Neuronal stem cell (in vitro differentiated cells): ENCODE results near the gene PDK3.
A peak's percentile ranks its signal among the peaks of the same experiment; 100 is the strongest.

ENCODE experiments used
- DNase-seq: peaks from one replicate; pipeline ENCODE4 v3.0.0-alpha.2; 2013; ENCODE audit warnings: low spot score
- H2AFZ ChIP-seq: one replicate; pipeline ENCODE4 v1.6.1; 2013; ENCODE audit warnings: mild to moderate bottlenecking, low read length, inconsistent platforms
- H2AK5ac ChIP-seq: 2 replicates; pipeline ENCODE4 v1.6.1; 2013; ENCODE audit warnings: low read depth, mild to moderate bottlenecking, inconsistent platforms, low read length, moderate library complexity, mixed read lengths
- H2BK120ac ChIP-seq: 2 replicates; pipeline ENCODE4 v1.6.1; 2013; ENCODE audit warnings: low read depth, mild to moderate bottlenecking, inconsistent platforms, low read length, moderate library complexity, mixed read lengths
- H2BK12ac ChIP-seq: one replicate; pipeline ENCODE4 v1.6.1; 2013; ENCODE audit warnings: low read length, inconsistent platforms
- H2BK15ac ChIP-seq: 2 replicates; pipeline ENCODE4 v1.6.1; 2013; ENCODE audit warnings: mild to moderate bottlenecking, low read length, inconsistent platforms, mixed read lengths
- H2BK5ac ChIP-seq: one replicate; pipeline ENCODE4 v1.6.1; 2013; ENCODE audit warnings: inconsistent platforms, mild to moderate bottlenecking, low read length, moderate library complexity
- H3K14ac ChIP-seq: one replicate; pipeline ENCODE4 v1.6.1; 2013; ENCODE audit warnings: low read length, inconsistent platforms
- H3K18ac ChIP-seq: 2 replicates; pipeline ENCODE4 v1.6.1; 2013; ENCODE audit warnings: low read length, inconsistent platforms
- H3K23ac ChIP-seq: 2 replicates; pipeline ENCODE4 v1.6.1; 2013; ENCODE audit warnings: low read depth, mild to moderate bottlenecking, mixed read lengths, low read length, inconsistent platforms; ENCODE audit not compliant: poor library complexity
- H3K27ac ChIP-seq: replicated peaks from 3 replicates; pipeline ENCODE4 v1.5.1; 2013; ENCODE audit warnings: low read length, inconsistent platforms
- H3K27me3 ChIP-seq, 3 experiments: 2 replicates each; pipeline ENCODE4 v1.6.1; 2013; ENCODE audit warnings: low read length in 3 of 3, mild to moderate bottlenecking in 2 of 3, inconsistent platforms in 1 of 3, low read depth in 1 of 3, mixed read lengths in 1 of 3, moderate library complexity in 1 of 3; ENCODE audit not compliant: control insufficient read depth in 3 of 3, insufficient read depth in 3 of 3
- H3K36me3 ChIP-seq, 2 donors: replicated peaks in 1 of 2; 2 replicates each; pipeline ENCODE4 v1.6.1; 2013; ENCODE audit warnings: low read length in 2 of 2; ENCODE audit not compliant: control insufficient read depth in 2 of 2, insufficient read depth in 2 of 2
- H3K4ac ChIP-seq: 2 replicates; pipeline ENCODE4 v1.6.1; 2013; ENCODE audit warnings: inconsistent platforms, mild to moderate bottlenecking, low read length, moderate library complexity
- H3K4me1 ChIP-seq, 2 donors: 1 replicate in 1 of 2; 2 replicates in 1 of 2; pipeline ENCODE4 v1.6.1; 2013; ENCODE audit warnings: low read length in 2 of 2, low read depth in 1 of 2; ENCODE audit not compliant: control insufficient read depth in 2 of 2, insufficient read depth in 1 of 2
- H3K4me2 ChIP-seq: one replicate; pipeline ENCODE4 v1.6.1; 2013; ENCODE audit warnings: mild to moderate bottlenecking, low read length, inconsistent platforms; ENCODE audit not compliant: insufficient read depth, poor library complexity, severe bottlenecking
- H3K4me3 ChIP-seq, 2 donors: 2 replicates each; pipeline ENCODE4 v1.5.1; 2013; ENCODE audit warnings: low read length in 2 of 2, mild to moderate bottlenecking in 2 of 2, inconsistent platforms in 1 of 2, moderate library complexity in 1 of 2
- H3K79me1 ChIP-seq: one replicate; pipeline ENCODE4 v1.6.1; 2013; ENCODE audit warnings: low read depth, mild to moderate bottlenecking, inconsistent platforms, low read length, moderate library complexity
- H3K9ac ChIP-seq: one replicate; pipeline ENCODE4 v1.6.1; 2013; ENCODE audit warnings: mild to moderate bottlenecking, low read depth, low read length, inconsistent platforms; ENCODE audit not compliant: poor library complexity
- H3K9me3 ChIP-seq, 2 donors: replicated peaks in 1 of 2; 2 replicates each; pipeline versions ENCODE3 to v1.6.1; 2013; ENCODE audit warnings: low read length in 2 of 2, mild to moderate bottlenecking in 2 of 2, inconsistent platforms in 1 of 2, low read depth in 1 of 2, mixed read lengths in 1 of 2, moderate library complexity in 1 of 2; ENCODE audit not compliant: control insufficient read depth in 2 of 2, insufficient read depth in 1 of 2
- H4K8ac ChIP-seq: one replicate; pipeline ENCODE4 v1.6.1; 2013; ENCODE audit warnings: low read depth, mild to moderate bottlenecking, inconsistent platforms, low read length, moderate library complexity
- H4K91ac ChIP-seq: one replicate; pipeline ENCODE4 v1.6.1; 2013; ENCODE audit warnings: low read length, low read depth, mild to moderate bottlenecking, inconsistent platforms; ENCODE audit not compliant: poor library complexity
- WGBS, 2 donors: extraction: QIAGEN DNeasy Blood & Tissue Kit; methylation state at CpG; one replicate each; pipeline ENCODE4 v1.1.7; 2013; ENCODE audit warnings: missing lambda C conversion rate in 2 of 2, mixed read lengths in 1 of 2; ENCODE audit not compliant: insufficient read length in 2 of 2, insufficient replicate concordance in 1 of 2; ENCODE audit errors: extremely low coverage in 2 of 2; 5-methylcytosine and 5-hydroxymethylcytosine counted together

PDK3 gene

GRCh38 chrX:24526616-24527015 is 61.5 kb downstream of the PDK3 start:
- peaks cover 9 to 12% of the 10 kb centered on the region in 2 donors for H3K4me1 ChIP-seq
- WGBS, 2 donors, result no CpG with 5 or more reads among the region's 2 CpGs
- H2BK15ac ChIP-seq, result no peak overlapping the region
- H3K79me1 ChIP-seq, result no peaks in the 10 kb centered on the region
- no peak overlapping the region for H2BK5ac ChIP-seq
- no peaks in the 10 kb centered on the region for H3K9me3 ChIP-seq
- H3K4me3 ChIP-seq, result no peak overlapping the region
- no peak for DNase-seq
- no peak overlapping the region for H3K14ac ChIP-seq
- no peaks in the 10 kb centered on the region for H3K27me3 ChIP-seq
- H3K23ac ChIP-seq, result no peak overlapping the region
- no peak overlapping the region for H2BK12ac ChIP-seq
- H3K18ac ChIP-seq, result no peak overlapping the region
- H2AK5ac ChIP-seq, result no peak overlapping the region
- no peak overlapping the region for H3K9ac ChIP-seq
- no peak overlapping the region for H4K91ac ChIP-seq
- H2AFZ ChIP-seq, result no peak overlapping the region
- H2BK120ac ChIP-seq, result no peak overlapping the region
- H3K36me3 ChIP-seq, result peaks cover 0 to 3% of the 10 kb centered on the region in 2 donors
- no peak overlapping the region for H3K27ac ChIP-seq
- H4K8ac ChIP-seq, result no peak overlapping the region
- H3K4ac ChIP-seq, result no peak overlapping the region
- H3K4me2 ChIP-seq, result no peak overlapping the region

GRCh38 chrX:24528605-24529004 is 63.5 kb downstream of the PDK3 start:
- H3K79me1 ChIP-seq, result no peaks in the 10 kb centered on the region
- no peak overlapping the region for H2BK12ac ChIP-seq
- no peak overlapping the region for H3K4me3 ChIP-seq
- H2BK120ac ChIP-seq, result no peak overlapping the region
- H4K8ac ChIP-seq, result no peak overlapping the region
- no peak overlapping the region for H2AFZ ChIP-seq
- H3K4me2 ChIP-seq, result no peak overlapping the region
- H3K27ac ChIP-seq, result peak overlapping the region; percentile 67
- no peak overlapping the region for H4K91ac ChIP-seq
- WGBS, 2 donors, result no CpG with 5 or more reads among the region's 1 CpG
- H3K9me3 ChIP-seq, result no peaks in the 10 kb centered on the region
- H3K14ac ChIP-seq, result no peak overlapping the region
- H2BK5ac ChIP-seq, result no peak overlapping the region
- H3K27me3 ChIP-seq, result no peaks in the 10 kb centered on the region
- no peak overlapping the region for H3K4ac ChIP-seq
- no peak overlapping the region for H2AK5ac ChIP-seq
- no peak overlapping the region for H3K23ac ChIP-seq
- H2BK15ac ChIP-seq, result no peak overlapping the region
- peaks cover 0 to 3% of the 10 kb centered on the region in 2 donors for H3K36me3 ChIP-seq
- H3K4me1 ChIP-seq, result peaks cover 9 to 12% of the 10 kb centered on the region in 2 donors
- H3K18ac ChIP-seq, result no peak overlapping the region
- H3K9ac ChIP-seq, result no peak overlapping the region
- no peak for DNase-seq

- Histone ChIP-seq H3K36me3 (peaks cover 0 to 9% of the 10 kb centered on the region in 2 donors), H3K14ac (no peak overlapping the region)
Observed at GRCh38 chrX:24536551-24536950, 71.5 kb downstream of the PDK3 start.

GRCh38 chrX:24542756-24543155 is 77.7 kb downstream of the PDK3 start:
- Histone ChIP-seq H2BK15ac (no peak overlapping the region), H3K4me2 (no peak overlapping the region), H3K4me1 (no peaks in the 10 kb centered on the region), H3K14ac (no peak overlapping the region), H4K8ac (no peak overlapping the region), H3K4ac (no peak overlapping the region), H3K4me3 (no peak overlapping the region), H3K27ac (no peak overlapping the region), H3K36me3 (no peaks in the 10 kb centered on the region), H2AFZ (no peak overlapping the region), H3K79me1 (no peaks in the 10 kb centered on the region), H2BK12ac (no peak overlapping the region), H2AK5ac (no peak overlapping the region), H3K27me3 (no peaks in the 10 kb centered on the region), H2BK5ac (no peak overlapping the region), H3K9ac (no peak overlapping the region), H3K18ac (no peak overlapping the region), H4K91ac (no peak overlapping the region), H3K9me3 (no peaks in the 10 kb centered on the region), H3K23ac (no peak overlapping the region), H2BK120ac (no peak overlapping the region)
- WGBS, 2 donors, result no CpG with 5 or more reads among the region's 4 CpGs
- DNase-seq, result no peak

More at GRCh38 chrX:24536551-24536950, 71.5 kb downstream of the PDK3 start:
- Histone ChIP-seq H3K4ac (no peak overlapping the region), H2AK5ac (no peak overlapping the region), H2BK15ac (no peak overlapping the region), H4K91ac (no peak overlapping the region), H3K27ac (no peak overlapping the region), H2BK120ac (no peak overlapping the region), H2AFZ (no peak overlapping the region), H2BK12ac (no peak overlapping the region), H3K4me3 (no peak overlapping the region), H3K4me1 (no peaks in the 10 kb centered on the region), H3K18ac (no peak overlapping the region), H3K27me3 (no peaks in the 10 kb centered on the region), H3K79me1 (no peaks in the 10 kb centered on the region), H3K9ac (no peak overlapping the region), H4K8ac (no peak overlapping the region), H3K9me3 (no peaks in the 10 kb centered on the region), H2BK5ac (no peak overlapping the region), H3K4me2 (no peak overlapping the region), H3K23ac (no peak overlapping the region)
- no peak for DNase-seq
